H1 (cell line): ENCODE measurements around the gene ZDHHC8. TPM values are rescaled to one million over a fixed set of nuclear protein-coding genes. Genes with fewer than 3 reads are reported as not detected.

Experiments
- CTCF ChIA-PET: fragments of 300-600 bp; sonication (Branson Sonifier 250); formaldehyde crosslinking; loops from one replicate; lab custom pipeline; 2021; ENCODE audit not compliant: partially characterized antibody; lab: Charles Lee
- POLR2A ChIA-PET: fragments of 300-600 bp; sonication (Branson Sonifier 250); formaldehyde crosslinking; loops from one replicate; lab custom pipeline; 2021; ENCODE audit warnings: inconsistent platforms; ENCODE audit not compliant: partially characterized antibody; lab: Charles Lee
- DNase-seq, 2 experiments: peaks; one replicate each; pipeline versions ENCODE4 v3.0.0 to v3.0.0-alpha.2; 2010 to 2022; ENCODE audit warnings: low spot score in 2 of 2, low read depth in 1 of 2, mixed read lengths in 1 of 2
- FAIRE-seq: peaks from 2 replicates; lab custom pipeline; 2011; peaks lifted over from hg19 to GRCh38; lab: Jason Lieb, UNC
- H2AFZ ChIP-seq: 2 replicates; pipeline ENCODE4 v1.8.1; 2012; ENCODE audit warnings: low read length, inconsistent platforms
- H2AK5ac ChIP-seq: 2 replicates; pipeline ENCODE4 v1.6.1; 2013; ENCODE audit warnings: low read depth, low read length
- H2BK120ac ChIP-seq: replicated peaks from 2 replicates; pipeline ENCODE3; 2013; ENCODE audit warnings: low read depth, low read length, inconsistent platforms
- H2BK12ac ChIP-seq: 2 replicates; pipeline ENCODE4 v1.6.1; 2013; ENCODE audit warnings: low read depth, low read length
- H2BK15ac ChIP-seq: 2 replicates; pipeline ENCODE4 v1.6.1; 2013; ENCODE audit warnings: low read length
- H2BK20ac ChIP-seq: 2 replicates; pipeline ENCODE4 v1.6.1; 2013; ENCODE audit warnings: low read length
- H2BK5ac ChIP-seq: 2 replicates; pipeline ENCODE4 v1.6.1; 2013; ENCODE audit warnings: low read depth, low read length
- H3K14ac ChIP-seq: 2 replicates; pipeline ENCODE4 v1.6.1; 2013; ENCODE audit warnings: inconsistent platforms; ENCODE audit not compliant: insufficient read length
- H3K18ac ChIP-seq: 2 replicates; pipeline ENCODE4 v1.6.1; 2013; ENCODE audit warnings: low read length; ENCODE audit errors: extremely low read depth
- H3K23ac ChIP-seq: 2 replicates; pipeline ENCODE4 v1.6.1; 2013; ENCODE audit warnings: inconsistent platforms; ENCODE audit not compliant: insufficient read length
- H3K23me2 ChIP-seq: 2 replicates; pipeline ENCODE4 v1.6.1; 2013; ENCODE audit warnings: low read depth, low read length
- H3K27ac ChIP-seq: 2 replicates; pipeline ENCODE4 v1.6.1; 2011; ENCODE audit warnings: low read depth, low read length, inconsistent platforms
- H3K27me3 ChIP-seq, 4 experiments: replicated peaks in 1 of 4; 1 replicate in 1 of 4; 2 replicates in 3 of 4; pipeline versions ENCODE4 v1.6.1 to v1.8.1; 2011 to 2013; ENCODE audit warnings: low read length in 3 of 4, mild to moderate bottlenecking in 3 of 4, inconsistent platforms in 2 of 4, mixed read lengths in 2 of 4, moderate library complexity in 1 of 4; ENCODE audit not compliant: control insufficient read depth in 3 of 4, insufficient read depth in 3 of 4; ENCODE audit errors: extremely low read depth in 1 of 4
- H3K36me3 ChIP-seq, 4 experiments: 2 replicates each; pipeline versions ENCODE4 v1.6.1 to v1.8.1; 2011 to 2013; ENCODE audit warnings: mild to moderate bottlenecking in 4 of 4, low read length in 3 of 4, moderate library complexity in 2 of 4, control low read depth in 1 of 4, inconsistent platforms in 1 of 4; ENCODE audit not compliant: insufficient read depth in 4 of 4, control insufficient read depth in 2 of 4
- H3K4ac ChIP-seq: replicated peaks from 2 replicates; pipeline ENCODE3; 2013; ENCODE audit warnings: low read length, low read depth, mixed read lengths, inconsistent platforms; ENCODE audit not compliant: insufficient read length
- H3K4me1 ChIP-seq, 4 experiments: replicated peaks in 1 of 4; 1 replicate in 1 of 4; 2 replicates in 3 of 4; pipeline versions ENCODE4 v1.6.1 to v1.8.1; 2011 to 2013; ENCODE audit warnings: low read length in 3 of 4, inconsistent platforms in 2 of 4, mixed read lengths in 1 of 4; ENCODE audit not compliant: insufficient read depth in 4 of 4, control insufficient read depth in 3 of 4
- H3K4me2 ChIP-seq, 2 experiments: 2 replicates each; pipeline versions ENCODE4 v1.6.1 to v1.8.1; 2011 to 2013; ENCODE audit warnings: low read depth in 2 of 2, low read length in 2 of 2, control low read depth in 1 of 2, inconsistent platforms in 1 of 2, mild to moderate bottlenecking in 1 of 2; ENCODE audit not compliant: insufficient read depth in 1 of 2
- H3K4me3 ChIP-seq, 4 experiments: fragments of 200-600, 300-600 bp in 1 of 4; sonication (generic), shearing (Covaris generic), sonication (Bioruptor Twin) in 1 of 4; 2 replicates each; pipeline versions ENCODE4 v1.5.1 to v1.8.1; 2011 to 2016; ENCODE audit warnings: low read length in 4 of 4, low read depth in 3 of 4, control low read depth in 2 of 4, inconsistent platforms in 2 of 4, mild to moderate bottlenecking in 2 of 4, mixed read lengths in 1 of 4, moderate library complexity in 1 of 4; ENCODE audit not compliant: insufficient read depth in 2 of 4; ENCODE audit errors: extremely low read depth in 1 of 4
- H3K56ac ChIP-seq: replicated peaks from 2 replicates; pipeline ENCODE3; 2013; ENCODE audit warnings: low read depth, mild to moderate bottlenecking, mixed read lengths, low read length, inconsistent platforms; ENCODE audit not compliant: insufficient read length
- H3K79me1 ChIP-seq: 2 replicates; pipeline ENCODE4 v1.6.1; 2013; ENCODE audit warnings: low read depth, low read length, control low read depth
- H3K79me2 ChIP-seq, 2 experiments: 2 replicates each; pipeline versions ENCODE4 v1.6.1 to v1.8.1; 2012 to 2013; ENCODE audit warnings: low read length in 2 of 2, mild to moderate bottlenecking in 2 of 2, inconsistent platforms in 1 of 2; ENCODE audit not compliant: insufficient read depth in 2 of 2, control insufficient read depth in 1 of 2
- H3K9ac ChIP-seq, 4 experiments: replicated peaks in 1 of 4; 1 replicate in 1 of 4; 2 replicates in 3 of 4; pipeline versions ENCODE4 v1.6.1 to v1.8.1; 2011 to 2013; ENCODE audit warnings: low read depth in 3 of 4, low read length in 3 of 4, control low read depth in 2 of 4, mild to moderate bottlenecking in 2 of 4, moderate library complexity in 2 of 4, inconsistent platforms in 1 of 4; ENCODE audit errors: extremely low read depth in 1 of 4
- H3K9me3 ChIP-seq, 2 experiments: 2 replicates each; pipeline versions ENCODE4 v1.6.1 to v1.8.1; 2012 to 2013; ENCODE audit warnings: mild to moderate bottlenecking in 2 of 2, moderate library complexity in 2 of 2, control low read depth in 1 of 2, inconsistent platforms in 1 of 2, low read depth in 1 of 2, low read length in 1 of 2, mixed read lengths in 1 of 2; ENCODE audit not compliant: insufficient read depth in 2 of 2
- H4K20me1 ChIP-seq, 2 experiments: replicated peaks in 1 of 2; 2 replicates each; pipeline versions ENCODE3 to v1.8.1; 2011 to 2013; ENCODE audit warnings: inconsistent platforms in 2 of 2, low read length in 2 of 2, mild to moderate bottlenecking in 1 of 2; ENCODE audit not compliant: insufficient read depth in 2 of 2, control insufficient read depth in 1 of 2
- H4K5ac ChIP-seq: 2 replicates; pipeline ENCODE4 v1.6.1; 2013; ENCODE audit warnings: low read length, low read depth, mixed read lengths, inconsistent platforms; ENCODE audit not compliant: insufficient read length
- H4K8ac ChIP-seq: 2 replicates; pipeline ENCODE4 v1.8.0; 2013; ENCODE audit warnings: mild to moderate bottlenecking, moderate library complexity, low read length, inconsistent platforms; ENCODE audit not compliant: insufficient read depth; ENCODE audit errors: extremely low read depth
- H4K91ac ChIP-seq: replicated peaks from 2 replicates; pipeline ENCODE3; 2013; ENCODE audit warnings: low read length, mixed read lengths, inconsistent platforms; ENCODE audit not compliant: insufficient read length
- E2F6 ChIP-seq: IDR thresholded peaks from 2 replicates; pipeline ENCODE4 v1.6.1; 2012; ENCODE audit warnings: inconsistent platforms
- POLR2A ChIP-seq, 2 experiments: IDR thresholded peaks; 1 replicate in 1 of 2; 2 replicates in 1 of 2; pipeline ENCODE4 v1.6.1; 2011; ENCODE audit warnings: low read depth in 2 of 2, low read length in 2 of 2, mild to moderate bottlenecking in 2 of 2; ENCODE audit errors: control extremely low read depth in 1 of 2
- WGBS, 2 experiments: shearing (Covaris generic) in 1 of 2; methylation state at CpG; one replicate each; pipeline versions ENCODE4 v1.1.6 to v1.1.7; 2013 to 2015; ENCODE audit warnings: low lambda C conversion rate in 2 of 2, mixed read lengths in 2 of 2, inconsistent platforms in 1 of 2, low coverage in 1 of 2, missing lambda C conversion rate in 1 of 2; ENCODE audit not compliant: insufficient replicate concordance in 2 of 2, insufficient coverage in 1 of 2, insufficient read length in 1 of 2; ENCODE audit errors: extremely low coverage in 1 of 2, missing lambda C conversion rate in 1 of 2; 5-methylcytosine and 5-hydroxymethylcytosine counted together
- polyA plus RNA-seq, 7 experiments: library from polyadenylated mRNA; depleted of rRNA in 3 of 7; stranded (reverse) in 5 of 7; unstranded in 2 of 7; fragments of >200 nt in 5 of 7; fragments of 200-250 nt in 2 of 7; gene quantifications; 1 replicate in 5 of 7; 2 replicates in 1 of 7; 4 replicates in 1 of 7; pipeline versions ENCODE4 v1.2.1 to v1.2.3, GENCODE V29; 2011 to 2013; ENCODE audit warnings: missing spikeins in 2 of 7, mixed read lengths in 2 of 7
- total RNA-seq: library from RNA; stranded (reverse); fragmentation: NEBNext Ultra II Directional; extraction: Animal tissue kit (Norgen Biotek cat#: 25700); gene quantifications from 2 replicates; pipeline ENCODE4 v1.2.1, GENCODE V29; 2021

The ZDHHC8 gene
- total and polyA plus RNA-seq, 2 of the 8 experiments (the other 6 are each of a cell fraction or from before 2014, with no cell fraction given) = 18.6 to 65.6 TPM

GRCh38 chr22:20124083-20124787 lies 7.4 kb upstream of the ZDHHC8 start:
- WGBS, 2 experiments = 93% methylated on average over 8 of the region's 11 CpGs; no CpG with 5 or more reads in 1 of the 2 experiments
- H4K91ac ChIP-seq = no peak overlapping the region
- ChIA-PET POLR2A (interaction anchor here (0.7 to 8.3 kb wide), 13 partner anchors 6 to 138 kb away, joined by 3 to 223 read pairs (median 4); partner anchors contain the start of genes RANBP1 and TRMT2A), CTCF (interaction anchor here (0.7 to 1.9 kb wide), 3 partner anchors 13 to 162 kb away, joined by 3 to 5 read pairs (median 3); no protein-coding TSS in a partner anchor)
- peaks cover 31 to 53% of the 10 kb centered on the region in 2 experiments for H3K79me2 ChIP-seq
- H3K14ac ChIP-seq = no peak overlapping the region
- no peak overlapping the region for H2BK20ac ChIP-seq
- no peak overlapping the region for H2BK120ac ChIP-seq
- no peaks in the 10 kb centered on the region for H3K27me3 ChIP-seq
- H2BK12ac ChIP-seq = no peak overlapping the region
- H3K79me1 ChIP-seq = peaks cover 8% of the 10 kb centered on the region; the same call in 1 of the 2 replicates
- H3K4me1 ChIP-seq = peaks cover 0 to 6% (median 0%) of the 10 kb centered on the region in 4 experiments; a peak in 3 of 7 replicates
- peaks cover 51 to 77% (median 65%) of the 10 kb centered on the region in 4 experiments for H3K36me3 ChIP-seq
- no peak overlapping the region for H3K56ac ChIP-seq
- H3K23ac ChIP-seq = no peak overlapping the region
- FAIRE-seq (no peak), DNase-seq (no peak)
- no peak overlapping the region for H3K4me2 ChIP-seq
- no peak overlapping the region; the same call in 1 of the 2 replicates for H4K8ac ChIP-seq
- TF ChIP-seq E2F6 (no peak), POLR2A (IDR thresholded peaks at IDR 0.05; ENCODE audit: control extremely low read depth in 1 of 2, low read depth in 2 of 2, low read length in 2 of 2) (peak in 1 of 2 experiments; percentile 45; a peak in 2 of 3 replicates)
- no peak overlapping the region for H3K9ac ChIP-seq
- H3K23me2 ChIP-seq = peaks cover 7% of the 10 kb centered on the region; the same call in 1 of the 2 replicates
- H4K20me1 ChIP-seq = peaks cover 44 to 54% of the 10 kb centered on the region in 2 experiments
- H2BK15ac ChIP-seq = no peak overlapping the region
- no peak overlapping the region; the same call in 1 of the 2 replicates for H2BK5ac ChIP-seq
- no peak overlapping the region for H4K5ac ChIP-seq
- no peak overlapping the region for H3K4ac ChIP-seq
- H3K4me3 ChIP-seq = no peak overlapping the region
- H3K9me3 ChIP-seq = no peaks in the 10 kb centered on the region
- no peak overlapping the region for H2AK5ac ChIP-seq
- H3K18ac ChIP-seq = no peak overlapping the region
- no peak overlapping the region for H3K27ac ChIP-seq
- no peak overlapping the region for H2AFZ ChIP-seq
